HG02840 (cell line): ENCODE results near the gene TNFRSF18.

Source experiments
- ATAC-seq: cut with Tn5 transposase; IDR thresholded peaks from one replicate; pipeline ENCODE4 v1.9.1; 2021; ENCODE audit warnings: mild to moderate bottlenecking, moderate library complexity, moderate number of reproducible peaks; ENCODE audit not compliant: unreplicated experiment, low FRiP score

Gene TNFRSF18

DNA sequence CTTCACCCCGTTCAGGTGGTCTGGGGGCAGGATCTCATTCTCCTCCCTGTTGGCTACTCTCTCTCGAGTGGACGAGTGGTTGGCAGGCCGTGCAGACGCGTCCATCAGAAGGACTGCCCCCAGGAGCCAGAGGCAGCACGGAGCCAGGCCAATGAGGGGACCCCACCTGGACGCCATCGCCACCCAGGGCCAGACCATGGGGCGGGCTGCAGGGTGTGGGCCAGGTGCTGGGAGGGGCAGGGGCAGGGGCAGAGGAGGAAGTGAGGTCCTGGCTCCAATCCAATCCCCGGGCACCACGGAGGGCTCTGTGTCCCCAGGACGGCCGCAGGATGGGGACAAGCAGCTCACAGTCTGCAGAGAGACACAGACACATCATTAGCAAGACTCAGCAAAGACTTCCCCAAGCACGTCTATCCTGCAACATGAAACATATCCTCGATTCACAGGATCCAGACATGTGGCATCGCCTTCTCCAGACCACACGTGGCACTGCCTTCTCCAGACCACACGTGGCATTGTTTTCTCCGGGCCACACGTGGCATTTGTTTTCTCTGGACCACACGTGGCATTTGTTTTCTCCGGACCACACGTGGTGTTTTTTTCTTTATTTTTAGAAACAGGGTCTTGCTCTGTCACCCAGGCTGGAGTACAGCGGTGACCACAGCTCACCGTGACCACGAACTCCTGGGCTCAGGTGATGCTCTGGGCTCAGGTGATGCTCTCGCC is 22.4 kb upstream of the TNFRSF18 start:
- ATAC-seq: no peak

DNA sequence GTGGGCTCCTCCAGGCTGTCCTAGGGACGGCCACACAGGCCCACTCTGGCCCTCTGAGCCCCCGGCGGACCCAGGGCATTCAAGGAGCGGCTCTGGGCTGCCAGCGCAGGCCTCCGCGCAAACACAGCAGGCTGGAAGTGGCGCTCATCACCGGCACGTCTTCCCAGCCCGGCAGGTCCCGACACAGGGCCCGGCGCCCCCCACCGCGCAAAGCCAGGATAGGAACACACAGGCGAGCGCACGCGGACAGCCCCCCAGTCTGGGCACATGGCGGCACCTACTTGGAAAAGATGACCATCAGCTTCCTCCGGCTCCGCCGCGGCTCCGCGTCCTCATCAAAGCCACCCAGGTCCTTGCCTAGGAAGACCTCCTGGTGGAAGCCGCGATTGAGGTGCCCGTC is 21.8 kb upstream of the TNFRSF18 start:
- no peak for ATAC-seq

DNA sequence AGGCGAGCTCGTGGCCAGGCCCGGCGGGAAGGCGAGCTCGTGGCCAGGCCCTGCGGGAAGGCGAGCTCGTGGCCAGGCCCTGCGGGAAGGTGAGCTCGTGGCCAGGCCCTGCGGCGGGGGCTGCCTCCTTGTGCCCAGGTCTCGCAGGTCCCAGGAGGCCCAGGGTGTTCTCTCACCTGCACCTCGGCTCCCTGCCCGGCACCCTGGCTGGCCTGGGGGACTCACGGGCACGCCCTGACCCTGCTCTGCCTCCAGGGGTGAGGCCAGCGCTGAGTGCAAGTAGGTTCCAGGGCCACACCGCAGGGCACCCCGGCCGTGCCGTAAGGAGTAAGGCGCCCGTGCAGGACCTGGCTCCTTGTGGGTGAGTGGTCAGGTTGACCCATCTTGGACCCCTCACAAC is 21.0 kb upstream of the TNFRSF18 start:
- ATAC-seq: no peak

DNA sequence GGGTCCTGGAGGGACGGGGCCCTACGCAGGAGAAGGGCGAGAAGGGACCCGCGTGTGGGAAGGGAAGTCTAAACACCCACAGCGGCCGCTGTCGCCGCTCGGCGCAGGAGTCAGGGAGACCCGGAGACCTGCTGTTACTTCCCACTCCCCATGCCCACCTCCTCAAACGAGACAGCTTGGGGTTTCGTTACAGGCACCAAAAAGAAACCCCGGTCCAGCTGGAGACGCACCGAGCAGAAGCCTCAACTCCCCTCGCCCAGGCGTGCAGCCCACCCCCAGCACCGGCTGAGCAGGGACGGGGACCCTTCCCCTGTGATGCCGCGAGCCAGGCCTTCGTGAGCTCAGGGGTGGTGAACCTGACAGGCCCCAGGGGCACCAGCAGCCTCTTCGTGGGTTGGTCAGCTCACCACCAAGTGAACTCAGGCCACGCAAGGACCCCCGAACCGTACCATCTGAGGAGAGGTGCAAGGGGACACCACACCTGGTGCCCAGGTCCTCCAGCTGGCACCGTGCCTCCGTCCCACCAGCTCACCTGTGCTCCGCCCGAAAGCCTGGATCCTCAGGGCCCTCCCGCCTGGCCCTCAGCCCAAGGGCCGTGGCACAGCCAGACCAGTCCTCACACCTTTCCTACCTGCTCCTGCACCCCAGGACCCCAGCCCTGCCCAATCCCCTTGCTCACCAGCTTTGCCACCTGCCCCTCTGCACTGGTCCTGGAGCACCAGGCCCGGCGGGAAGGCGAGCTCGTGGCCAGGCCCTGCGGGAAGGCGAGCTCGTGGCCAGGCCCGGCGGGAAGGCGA is 20.4 kb upstream of the TNFRSF18 start:
- ATAC-seq: no peak

DNA sequence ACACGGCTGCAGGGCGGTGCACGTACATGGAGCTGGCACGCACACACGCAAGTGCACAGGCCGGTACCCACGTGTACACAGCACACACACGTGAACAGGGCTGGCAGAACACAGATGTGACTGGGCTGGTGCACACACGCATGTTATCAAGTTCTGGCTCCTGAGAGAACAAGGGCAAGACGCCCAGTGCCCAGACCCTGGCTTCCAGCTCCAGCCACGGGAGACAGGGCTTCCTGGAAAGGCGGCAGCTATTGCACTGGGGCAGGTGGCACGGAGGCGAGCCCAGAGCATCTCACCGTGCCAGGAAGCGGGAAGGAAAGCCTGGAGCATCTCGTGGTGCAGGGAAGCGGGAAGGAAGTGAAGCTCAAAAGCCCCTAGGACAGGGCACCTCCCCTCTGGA is 19.5 kb upstream of the TNFRSF18 start:
- ATAC-seq: no peak

DNA sequence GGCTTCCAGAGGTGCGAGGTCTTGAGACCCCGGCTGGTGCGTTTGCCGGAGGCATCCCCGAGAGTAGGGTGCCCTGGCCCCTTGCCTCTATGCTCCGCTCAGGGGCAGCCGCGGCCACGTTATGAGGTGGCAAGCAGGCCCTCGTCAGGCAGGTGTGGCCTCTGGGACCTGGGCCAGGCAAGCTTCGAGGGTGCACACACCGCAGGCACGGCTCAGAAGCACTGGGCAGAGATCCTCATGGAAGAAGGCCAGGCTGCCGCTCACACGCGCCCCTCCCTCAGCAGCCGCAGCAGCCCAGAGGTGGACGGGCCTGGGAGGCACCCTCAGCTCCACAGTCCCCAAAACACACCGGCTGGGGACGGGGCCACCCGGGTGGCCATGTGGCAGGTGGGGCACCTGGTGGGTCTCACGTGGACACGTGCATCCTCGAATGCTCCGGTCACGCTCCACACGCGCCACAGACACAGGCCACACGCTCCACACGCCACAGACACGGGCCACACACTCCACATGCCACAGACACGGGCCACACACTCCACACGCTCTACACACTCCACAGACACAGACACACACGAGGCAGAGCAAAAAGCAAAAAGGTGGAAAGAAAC is 18.9 kb upstream of the TNFRSF18 start:
- no peak for ATAC-seq

DNA sequence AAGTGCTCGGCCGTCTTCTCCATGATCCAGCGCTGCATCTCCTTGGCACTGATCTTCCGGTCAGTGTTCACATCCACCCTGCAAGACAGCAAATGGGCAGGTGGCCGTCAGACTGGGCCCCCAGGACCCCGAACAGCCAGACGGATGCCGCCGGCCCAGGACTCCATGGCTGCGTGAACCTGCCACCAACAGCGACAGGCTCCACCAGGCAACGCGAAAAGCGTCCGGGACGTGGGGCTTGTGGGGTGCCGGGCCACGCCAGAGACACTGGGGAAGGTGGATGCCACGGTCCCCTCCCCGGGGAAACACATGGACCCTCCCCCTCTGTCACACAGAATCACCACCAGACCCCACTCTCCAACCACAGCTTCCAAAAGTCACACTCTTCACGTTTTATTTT is 17.5 kb upstream of the TNFRSF18 start:
- no peak for ATAC-seq

DNA sequence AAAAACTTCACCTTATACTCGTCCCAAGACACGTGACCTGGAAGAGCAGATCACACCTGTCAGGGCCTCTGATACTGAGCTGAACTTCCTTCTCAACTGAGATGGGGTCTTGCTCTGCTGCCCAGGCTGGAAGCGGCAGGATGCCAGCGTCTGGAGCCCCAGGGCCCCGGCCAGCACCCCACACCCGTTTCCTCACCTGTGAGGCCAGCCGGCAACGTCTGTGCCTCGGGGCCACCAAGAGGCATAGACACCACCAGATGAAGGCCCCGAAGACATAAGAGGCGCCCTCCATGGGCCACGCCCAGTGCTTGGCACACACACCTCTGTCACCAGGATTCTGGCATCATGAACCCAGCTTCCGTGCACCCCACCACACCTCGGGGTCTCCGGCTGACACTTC is 16.9 kb upstream of the TNFRSF18 start:
- no peak for ATAC-seq

DNA sequence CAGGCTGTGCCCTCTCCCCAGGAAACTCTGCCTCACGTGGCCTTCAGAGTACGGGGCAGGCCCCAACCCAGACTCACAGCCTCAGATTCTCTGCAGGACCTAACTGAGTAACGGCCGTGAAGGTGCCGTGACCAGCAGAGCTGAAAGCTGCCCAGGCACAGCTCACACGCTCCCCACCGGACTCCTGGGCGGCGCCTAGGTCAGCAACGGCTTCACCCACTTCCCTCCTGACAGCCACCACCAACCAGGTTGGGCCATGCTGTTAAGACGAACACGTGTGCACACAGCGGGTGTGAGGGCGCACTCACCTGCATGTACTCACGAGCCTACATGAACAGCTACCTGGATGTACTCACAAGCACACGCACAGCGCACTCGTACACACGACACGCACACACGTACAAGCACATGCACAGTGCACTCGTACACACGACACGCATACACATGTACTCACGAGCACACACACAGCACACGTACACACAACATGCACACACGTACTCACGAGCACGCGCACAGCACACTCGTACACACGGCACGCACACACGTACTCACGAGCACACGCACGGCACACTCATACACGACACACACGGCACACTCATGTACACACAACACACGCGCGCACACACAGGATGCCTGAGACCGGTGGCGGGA is 16.3 kb upstream of the TNFRSF18 start:
- no peak for ATAC-seq

DNA sequence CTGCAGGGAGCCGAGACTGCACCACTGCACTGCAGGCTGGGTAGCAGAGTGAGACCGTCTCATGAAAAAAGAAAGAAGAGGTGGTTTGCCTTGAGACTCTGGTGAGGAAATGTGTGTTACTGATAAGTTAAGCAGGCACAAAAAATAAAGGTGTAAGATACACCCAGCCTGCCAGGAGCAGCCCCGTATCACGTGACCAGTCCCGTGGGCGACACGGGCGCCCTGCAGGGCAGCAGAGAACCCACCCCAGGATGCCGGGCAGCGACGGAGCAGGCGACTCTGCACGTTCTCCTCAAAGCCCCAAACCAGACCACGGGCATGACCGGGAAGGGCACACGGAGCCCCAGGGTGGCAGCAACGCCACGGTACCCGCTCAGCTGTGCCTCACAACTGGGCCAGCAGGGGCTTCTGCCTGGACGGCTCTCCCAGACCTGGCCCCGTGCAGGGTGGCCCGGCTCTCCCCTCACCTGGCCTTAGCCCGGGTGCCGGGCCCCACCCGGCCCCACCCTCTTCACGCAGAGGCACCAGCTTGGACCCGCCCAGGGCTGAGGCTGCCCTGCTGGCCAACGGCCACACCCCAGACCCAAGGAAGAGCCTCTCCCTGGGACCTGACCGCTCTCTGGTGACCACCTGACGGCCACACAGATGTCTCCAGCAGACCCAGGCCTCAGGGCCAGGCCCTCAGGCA is 15.6 kb upstream of the TNFRSF18 start:
- no peak for ATAC-seq

DNA sequence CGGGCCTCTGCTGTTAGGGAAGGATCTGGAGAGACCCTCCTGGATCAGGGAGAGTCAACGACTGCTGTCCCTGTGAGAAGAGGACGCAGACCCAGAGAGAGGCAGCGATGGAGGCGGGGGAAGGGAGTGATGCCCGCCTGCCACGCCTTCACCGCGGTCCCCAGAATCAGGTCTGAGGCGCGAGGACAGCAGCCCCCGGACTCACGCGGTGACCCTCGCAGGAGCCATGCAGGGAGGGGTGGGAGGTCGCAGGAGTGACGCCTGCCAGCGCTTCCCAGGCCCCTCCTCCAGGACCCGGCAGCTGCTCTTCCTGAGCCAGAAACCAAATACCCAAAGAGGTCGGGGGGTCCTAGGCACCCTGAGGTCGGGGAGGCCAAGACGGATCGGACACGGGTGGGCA is 13.8 kb upstream of the TNFRSF18 start:
- no peak for ATAC-seq

DNA sequence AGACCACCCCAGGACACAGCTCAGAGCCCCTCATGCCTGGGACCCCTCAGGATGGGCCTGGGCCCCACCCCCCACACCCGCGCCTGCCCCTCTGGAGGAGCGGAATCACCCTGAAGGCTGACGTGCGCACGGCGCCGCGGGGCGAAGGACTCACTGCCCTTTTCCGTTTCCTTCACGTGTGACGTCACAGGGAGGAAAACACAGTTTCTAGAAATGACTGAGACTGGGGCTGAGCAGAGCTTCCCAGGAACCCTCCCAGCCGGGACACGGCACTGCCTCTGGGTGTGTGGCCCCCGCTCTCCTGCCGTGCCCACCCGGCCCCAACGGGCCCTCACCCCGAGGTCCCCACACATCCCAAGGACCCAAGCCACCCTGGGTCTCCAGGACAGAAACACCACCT is 12.9 kb upstream of the TNFRSF18 start:
- ATAC-seq: no peak

DNA sequence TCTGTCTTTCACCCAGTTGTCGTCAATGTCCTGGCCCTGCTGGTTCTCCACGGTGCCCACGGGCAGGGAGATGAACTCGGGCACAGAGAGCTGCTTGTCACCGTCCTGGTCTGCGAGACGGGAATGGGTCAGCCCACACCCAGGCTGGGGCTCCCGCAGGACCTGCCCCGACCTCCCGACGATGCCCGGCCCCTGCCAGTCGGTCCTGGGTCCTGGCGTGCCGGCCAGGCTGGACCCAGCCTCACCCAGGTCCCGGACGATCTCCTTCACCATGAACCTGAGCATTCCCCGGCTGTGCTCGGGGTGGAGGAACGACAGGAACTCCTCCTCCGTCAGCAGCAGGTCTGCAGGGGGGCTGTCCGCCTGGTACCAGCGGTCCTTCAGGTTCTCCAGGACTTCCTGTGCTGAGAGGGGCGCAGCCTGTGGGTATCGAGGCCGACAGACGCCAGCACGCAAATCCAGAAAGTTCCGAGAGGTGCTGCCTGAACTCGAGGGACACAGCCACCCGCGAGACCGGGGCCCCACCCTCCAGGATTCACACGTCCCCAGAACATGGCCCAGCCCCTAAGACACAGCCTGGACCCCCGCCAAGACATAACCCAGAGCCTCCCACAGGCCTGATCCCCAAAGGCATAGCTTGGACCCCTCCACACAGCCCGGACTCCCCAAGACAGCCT is 12.3 kb upstream of the TNFRSF18 start:
- ATAC-seq: no peak

DNA sequence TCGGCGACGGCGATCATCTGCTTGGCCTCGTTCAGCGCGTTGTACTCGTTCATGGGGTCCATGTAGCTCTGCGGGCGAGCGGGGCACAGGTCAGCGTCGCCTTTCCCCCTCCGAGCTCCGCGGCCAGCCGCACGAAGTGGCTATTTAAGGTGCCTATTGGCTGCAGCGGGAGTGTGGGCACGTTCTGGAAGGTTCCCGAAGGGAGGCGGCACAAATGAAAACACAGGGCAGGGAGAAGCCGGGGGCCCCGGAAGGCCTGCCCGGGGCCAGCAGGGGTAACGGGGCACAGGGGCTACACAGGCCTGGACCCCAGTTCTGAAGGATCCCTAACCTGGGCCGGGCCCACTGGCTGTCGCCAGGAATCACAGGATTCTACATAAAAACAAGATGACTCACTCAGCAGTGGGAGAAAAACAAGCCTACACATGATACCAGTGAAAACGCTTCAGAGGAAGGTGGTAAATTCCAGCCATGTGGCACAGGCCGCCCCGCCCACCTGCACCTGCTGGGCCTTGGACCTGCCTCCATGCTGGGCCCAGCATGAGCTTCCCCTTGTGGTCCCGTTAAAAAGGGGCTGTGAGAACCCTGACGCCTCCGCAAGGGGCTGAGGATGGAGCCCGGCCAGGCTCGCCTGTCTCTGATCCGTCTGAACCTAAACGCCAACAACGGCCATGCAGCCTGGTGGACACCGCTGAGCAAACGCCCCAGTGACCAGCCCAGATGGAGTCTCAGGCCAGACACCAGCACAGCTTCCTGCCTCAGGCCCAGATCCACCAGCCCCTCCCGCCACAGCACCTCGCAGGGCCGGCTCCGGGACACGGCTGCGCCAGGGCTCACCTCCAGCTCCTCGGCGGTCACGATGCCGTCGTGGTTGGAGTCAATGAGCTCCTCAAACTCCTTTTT is 11.5 kb upstream of the TNFRSF18 start:
- ATAC-seq: no peak

DNA sequence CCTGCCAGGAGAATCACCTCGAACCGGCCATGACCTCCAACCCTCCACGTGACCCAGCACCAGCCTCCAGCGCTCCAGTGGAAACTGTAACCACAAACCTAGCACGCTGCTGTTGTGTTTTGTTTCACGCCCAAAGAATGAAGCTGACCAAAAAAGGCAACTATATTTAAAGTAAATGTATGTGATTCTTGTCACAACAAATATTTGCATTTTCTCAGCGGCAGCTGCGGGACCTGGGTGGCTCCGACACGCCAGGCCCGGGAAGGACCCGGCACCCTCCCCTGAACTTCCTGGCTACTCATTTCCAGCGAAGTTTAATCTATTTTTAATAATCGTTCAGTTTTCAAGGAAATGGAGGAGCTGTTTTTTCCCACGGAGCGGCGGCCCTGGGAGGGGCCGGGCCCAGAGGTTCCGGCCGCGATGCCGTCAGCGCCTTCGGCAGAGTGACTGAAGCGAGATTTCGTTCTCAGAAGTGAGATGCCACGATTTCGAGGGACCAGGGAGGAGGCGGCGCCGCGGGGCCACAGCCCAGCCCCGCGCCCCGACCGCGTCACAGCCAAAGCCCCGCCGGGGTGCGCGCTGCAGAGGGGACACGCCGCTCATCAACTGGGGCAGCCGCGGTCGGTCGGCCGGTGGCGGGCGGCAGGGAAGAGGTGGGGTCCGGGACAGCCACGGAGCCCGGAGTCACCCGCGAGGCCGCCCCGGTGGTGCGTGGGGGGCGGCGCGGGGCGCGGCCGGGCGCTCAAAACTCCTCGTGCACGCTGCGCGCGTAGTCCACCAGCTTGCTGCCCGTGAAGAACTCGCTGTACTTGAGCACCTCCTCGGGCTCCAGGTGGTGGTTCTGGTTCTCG is 10.6 kb upstream of the TNFRSF18 start:
- no peak for ATAC-seq

DNA sequence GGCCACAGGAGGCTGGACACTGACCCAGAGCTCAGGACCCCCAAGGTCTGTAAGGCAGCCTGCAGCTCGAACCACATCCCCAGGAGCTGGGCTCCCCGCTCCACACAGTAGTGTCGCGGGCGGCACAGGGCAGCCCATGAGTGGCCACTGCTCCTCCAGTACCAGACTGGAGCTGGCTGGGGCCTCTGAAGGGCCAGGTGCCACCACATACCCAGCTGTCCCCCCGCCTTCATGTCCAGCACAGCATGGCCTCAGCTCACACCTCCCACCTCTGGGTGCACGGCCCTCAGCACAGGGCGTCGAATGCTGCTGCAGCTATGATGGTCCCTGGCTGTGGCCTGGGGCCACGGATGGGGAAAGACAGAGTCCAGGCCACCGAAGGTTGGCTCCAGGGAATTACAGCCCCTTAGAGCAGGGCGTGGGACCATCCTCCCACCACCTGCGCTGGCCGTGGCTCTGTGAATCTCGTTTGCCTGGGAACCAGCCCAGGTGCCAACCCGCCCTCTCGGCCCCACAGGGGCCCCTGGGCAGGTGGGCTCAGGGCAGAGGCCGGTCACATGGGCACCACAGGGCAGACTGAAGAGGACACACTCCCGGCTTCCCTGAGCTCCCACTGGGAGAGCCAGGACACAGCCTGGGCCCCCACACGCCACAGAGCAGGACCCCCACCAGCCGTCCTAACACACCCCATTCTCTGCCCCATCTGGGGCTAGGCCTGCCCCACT is 9.7 kb upstream of the TNFRSF18 start:
- no peak for ATAC-seq

DNA sequence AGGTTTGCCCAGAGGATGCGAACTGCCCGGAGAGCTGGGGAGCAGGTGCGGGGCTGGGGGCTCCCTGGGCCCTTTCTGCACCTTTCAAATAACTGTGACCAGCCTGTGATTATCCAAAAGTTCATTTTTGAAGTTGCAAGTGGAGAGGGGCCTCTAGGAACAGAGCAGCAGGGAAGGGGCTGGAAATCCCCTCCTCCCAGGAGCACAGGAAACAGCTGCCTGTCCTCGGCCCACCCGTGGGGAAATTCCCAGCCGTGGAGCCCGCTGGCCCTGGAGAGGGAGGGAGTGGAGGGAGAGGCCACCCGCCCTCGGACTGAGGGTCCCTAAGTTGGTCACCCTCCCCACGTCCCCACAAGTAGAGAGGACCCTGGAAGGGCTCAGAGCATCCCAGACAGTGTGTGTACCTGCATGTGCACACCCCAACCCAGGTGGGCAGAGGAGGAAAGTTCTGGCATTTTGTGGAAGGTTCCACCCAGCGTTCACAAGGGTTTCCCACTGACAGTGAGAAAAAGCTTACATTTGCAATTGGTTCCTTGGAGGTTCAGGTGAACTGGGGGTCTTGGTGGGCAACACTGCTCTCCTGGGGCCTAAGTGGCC is 8.8 kb upstream of the TNFRSF18 start:
- no peak for ATAC-seq
